Measurements from ENCODE around the gene SHE. TPM values are rescaled to one million over a fixed set of nuclear protein-coding genes. Genes with fewer than 3 reads are reported as not detected.
A peak's percentile ranks its signal among the peaks of the same experiment; 100 is the strongest.

SHE gene
- total and polyA plus RNA-seq, 12 donors, result 7.9 to 19.6 (median 13.3) TPM

GRCh38 chr1:154434346-154435085, 67.7 kb downstream of the SHE start:
- Histone ChIP-seq H3K36me3 (peaks cover 0 to 76% (median 7%) of the 10 kb centered on the region in 9 donors), H3K27ac (peak overlapping the region; percentile 5 to 91 (median 82)), H3K4me1 (peaks cover 6 to 71% (median 43%) of the 10 kb centered on the region in 9 donors), H3K27me3 (no peaks in the 10 kb centered on the region), H3K4me3 (peak overlapping the region in 8 of 10 donors; percentile 2 to 44 (median 25)), H3K9me3 (no peaks in the 10 kb centered on the region)
- 7 to 18% methylated on average over 18 of the region's 18 CpGs for WGBS, 2 donors
- DNase-seq, result peak; percentile 75 to 86
- ATAC-seq, result peak; percentile 76 to 92 (median 88)
- no peak for TF ChIP-seq CTCF (IDR thresholded peaks at IDR 0.05)
- intact Hi-C loops (cut with DNase I), result loop anchor here in 1 of 10 donors (5.0 kb wide), 1 partner anchor 118 kb away; no protein-coding TSS in a partner anchor

- no peaks in the 10 kb centered on the region for H3K27me3 ChIP-seq
- no peak overlapping the region for H3K4me3 ChIP-seq
- peaks cover 14 to 74% (median 55%) of the 10 kb centered on the region in 9 donors for H3K4me1 ChIP-seq
- WGBS, 2 donors, result 90 to 92% methylated on average over 9 of the region's 9 CpGs
- H3K27ac ChIP-seq, result peak overlapping the region in 8 of 10 donors; percentile 19 to 91 (median 83)
- intact Hi-C loops (cut with DNase I), result no loop called here
- ATAC-seq (no peak), DNase-seq (no peak)
- H3K36me3 ChIP-seq, result peaks cover 0 to 75% (median 7%) of the 10 kb centered on the region in 9 donors
- H3K9me3 ChIP-seq, result no peaks in the 10 kb centered on the region
- no peak for TF ChIP-seq CTCF (IDR thresholded peaks at IDR 0.05)
These were observed 68.9 kb downstream of the SHE start for GRCh38 chr1:154433161-154433764.

- 66 to 78% methylated on average over 10 of the region's 10 CpGs for WGBS, 2 donors
- no peak for TF ChIP-seq CTCF (IDR thresholded peaks at IDR 0.05)
- peak in 1 of 8 donors; percentile 40 for ATAC-seq
- Histone ChIP-seq H3K36me3 (peaks cover 0 to 61% (median 7%) of the 10 kb centered on the region in 9 donors), H3K4me3 (no peak overlapping the region), H3K9me3 (no peaks in the 10 kb centered on the region), H3K27me3 (no peaks in the 10 kb centered on the region), H3K27ac (peak overlapping the region in 5 of 10 donors; percentile 16 to 91 (median 30)), H3K4me1 (peaks cover 24 to 89% (median 70%) of the 10 kb centered on the region in 9 donors)
- intact Hi-C loops (cut with DNase I), result no loop called here
- DNase-seq, result no peak
These were observed 70.4 kb downstream of the SHE start for GRCh38 chr1:154431586-154432373.

- DNase-seq (no peak), ATAC-seq (no peak)
- intact Hi-C loops (cut with DNase I), result no loop called here
- H3K9me3 ChIP-seq, result no peaks in the 10 kb centered on the region
- H3K4me1 ChIP-seq, result peaks cover 24 to 87% (median 74%) of the 10 kb centered on the region in 9 donors
- no peak for TF ChIP-seq CTCF (IDR thresholded peaks at IDR 0.05)
- no peak overlapping the region for H3K4me3 ChIP-seq
- H3K27ac ChIP-seq, result peak overlapping the region in 2 of 10 donors; percentile 42 to 80
- no peaks in the 10 kb centered on the region for H3K27me3 ChIP-seq
- H3K36me3 ChIP-seq, result peaks cover 0 to 52% (median 3%) of the 10 kb centered on the region in 9 donors
- WGBS, 2 donors, result 41 to 42% methylated on average over 11 of the region's 11 CpGs
These were observed 71.3 kb downstream of the SHE start for GRCh38 chr1:154430903-154431302.
